GM19240 (cell line): ENCODE data around the gene MPPE1.
"Not testable (repeated sequence)": the region's sequence is repeated elsewhere in the genome, so short reads cannot be mapped to it uniquely, and the experiment has no call there.

ENCODE experiments used
- DNase-seq: peaks from one replicate; pipeline ENCODE4 v3.0.0; 2011; ENCODE audit warnings: low spot score; ENCODE audit not compliant: insufficient read length

Gene MPPE1

GRCh38 chr18:11857177-11857887, 50.8 kb downstream of the MPPE1 start:
- no peak for DNase-seq

DNA sequence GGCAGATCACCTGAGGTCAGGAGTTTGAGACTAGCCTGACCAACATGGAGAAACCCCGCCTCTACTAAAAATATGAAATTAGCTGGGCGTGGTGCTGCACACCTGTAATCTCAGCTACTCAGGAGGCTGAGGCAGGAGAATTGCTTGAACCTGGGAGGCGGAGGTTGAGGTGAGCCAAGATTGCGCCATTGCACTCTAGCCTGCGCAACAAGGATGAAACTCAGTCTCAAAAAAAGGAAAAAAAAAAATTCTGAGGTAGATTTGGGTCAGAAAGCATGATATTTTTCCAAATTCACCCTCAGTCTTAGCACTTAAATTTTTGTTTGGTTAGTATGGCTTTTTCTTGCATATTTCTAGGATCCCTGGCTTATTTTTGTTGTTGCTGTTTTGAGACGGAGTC, 53.6 kb downstream of the MPPE1 start:
- not testable (repeated sequence) for DNase-seq

DNA sequence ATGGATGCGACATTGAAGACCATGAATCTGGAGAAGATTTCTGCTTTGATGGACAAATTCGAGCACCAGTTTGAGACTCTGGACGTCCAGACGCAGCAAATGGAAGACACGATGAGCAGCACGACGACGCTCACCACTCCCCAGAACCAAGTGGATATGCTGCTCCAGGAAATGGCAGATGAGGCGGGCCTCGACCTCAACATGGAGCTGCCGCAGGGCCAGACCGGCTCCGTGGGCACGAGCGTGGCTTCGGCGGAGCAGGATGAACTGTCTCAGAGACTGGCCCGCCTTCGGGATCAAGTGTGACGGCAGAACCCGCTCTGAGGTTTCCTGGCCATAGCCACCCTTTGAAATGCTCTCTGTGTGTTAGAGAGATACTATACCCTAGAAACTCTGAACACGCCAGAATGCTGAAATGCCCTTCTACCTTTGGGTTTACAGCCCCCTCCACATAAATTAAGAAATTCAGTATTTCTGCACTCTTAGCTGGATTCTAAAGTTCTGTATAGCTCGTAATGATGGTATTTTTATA, 56.2 kb downstream of the MPPE1 start:
- no peak for DNase-seq

GRCh38 chr18:11851146-11851805, 56.8 kb downstream of the MPPE1 start, which contains the start of gene CHMP1B:
Gene CHMP1B (plus strand): TSS chr18:11851413. CDS start chr18:11851512, 99 bp downstream.
- peak; percentile 91 for DNase-seq

DNA sequence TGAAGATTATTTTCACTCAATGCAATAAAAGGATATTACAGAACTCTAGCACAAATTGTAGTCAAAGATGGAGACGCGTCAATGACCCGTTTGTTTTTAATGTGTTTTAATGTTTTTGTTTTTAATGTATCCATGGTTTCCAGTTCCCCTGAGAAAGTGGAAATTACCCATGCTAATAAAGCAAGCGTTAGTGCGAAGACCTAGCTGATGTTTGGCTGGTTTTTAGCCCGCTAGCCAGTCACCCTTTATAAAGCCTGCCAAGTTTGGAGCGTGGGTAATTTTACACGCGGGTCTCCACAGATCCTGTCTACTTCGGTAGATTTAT, 57.3 kb downstream of the MPPE1 start:
- no peak for DNase-seq

DNA sequence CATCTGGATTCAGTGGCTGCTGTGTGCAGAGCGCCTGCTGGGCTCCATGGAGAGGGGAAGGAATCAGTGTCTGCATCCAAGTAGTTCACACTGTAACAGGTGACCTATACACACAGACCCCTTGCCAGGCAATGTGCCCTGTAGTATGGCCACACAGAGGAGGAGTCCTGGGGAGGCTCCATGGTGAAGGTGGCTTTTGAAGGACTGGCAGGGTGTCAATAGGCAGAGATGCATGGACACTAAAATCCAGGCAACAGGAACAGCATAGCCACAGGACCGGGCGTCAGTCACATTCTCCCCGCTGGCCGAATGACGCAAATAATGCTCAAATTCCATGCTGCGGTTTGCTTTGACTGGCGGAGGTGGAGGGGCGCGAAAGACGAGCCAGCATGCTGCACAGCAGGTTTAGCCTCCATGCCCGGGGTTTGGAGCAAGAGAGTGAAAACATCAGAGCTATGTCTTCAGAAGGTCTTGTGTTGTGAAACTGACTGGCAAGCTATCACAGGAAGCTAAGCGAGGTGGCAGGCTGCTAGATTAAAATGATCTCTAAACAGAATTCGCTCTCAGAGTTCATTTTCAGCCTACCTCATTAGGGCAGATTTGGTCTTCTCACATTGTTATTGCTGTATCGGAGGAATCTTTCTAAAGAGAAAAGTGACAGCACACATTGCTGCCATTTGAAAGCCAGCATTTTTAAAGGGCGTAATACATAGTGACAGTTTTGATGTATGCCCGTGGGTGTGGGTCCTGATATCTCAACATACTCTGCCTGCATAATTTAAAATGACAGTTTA, 58.1 kb downstream of the MPPE1 start:
- DNase-seq = no peak

DNA sequence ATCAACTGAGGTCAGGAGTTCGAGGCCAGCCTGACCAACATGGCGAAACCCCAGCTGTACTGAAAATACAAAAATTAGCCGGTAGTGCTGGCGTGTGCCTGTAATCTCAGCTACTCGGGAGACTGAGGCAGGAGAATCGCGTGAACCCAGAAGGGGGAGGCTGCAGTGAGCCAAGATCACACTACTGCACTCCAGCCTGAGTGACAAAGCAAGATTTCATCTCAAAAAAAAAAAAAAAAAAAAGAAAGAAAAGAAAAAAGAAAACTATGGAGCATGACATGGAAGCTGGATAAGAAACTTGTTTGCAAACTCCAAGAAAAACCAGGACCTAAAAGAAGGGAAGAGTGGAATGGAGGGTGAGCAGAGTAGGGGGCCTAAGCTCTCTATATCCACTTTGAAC, 58.8 kb downstream of the MPPE1 start:
- DNase-seq = no peak

DNA sequence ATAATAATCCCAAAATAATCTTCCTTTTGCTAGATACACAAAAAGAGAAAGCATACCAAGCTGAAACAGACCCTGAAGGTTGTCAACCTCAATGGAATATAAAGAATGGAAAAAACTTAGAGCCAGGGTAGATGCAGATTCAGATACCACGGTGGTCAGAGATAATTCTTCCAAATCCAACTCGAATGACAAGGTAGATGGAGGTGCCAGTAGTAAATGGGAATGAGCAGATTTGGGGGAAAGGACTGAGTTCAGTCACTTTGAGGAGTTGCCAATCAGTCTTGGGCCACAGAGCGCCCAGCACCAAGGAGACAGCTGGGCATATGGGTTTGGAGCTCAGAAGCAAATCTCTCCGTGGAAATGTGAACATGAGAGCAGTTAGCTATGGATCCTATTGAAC, 60.3 kb downstream of the MPPE1 start:
- DNase-seq = no peak

GRCh38 chr18:11845654-11846053, 62.5 kb downstream of the MPPE1 start:
- no peak for DNase-seq

- DNase-seq = no peak
These were observed 63.7 kb downstream of the MPPE1 start for GRCh38 chr18:11844436-11844835.

GRCh38 chr18:11842562-11842961, 65.6 kb downstream of the MPPE1 start:
- DNase-seq = no peak

DNA sequence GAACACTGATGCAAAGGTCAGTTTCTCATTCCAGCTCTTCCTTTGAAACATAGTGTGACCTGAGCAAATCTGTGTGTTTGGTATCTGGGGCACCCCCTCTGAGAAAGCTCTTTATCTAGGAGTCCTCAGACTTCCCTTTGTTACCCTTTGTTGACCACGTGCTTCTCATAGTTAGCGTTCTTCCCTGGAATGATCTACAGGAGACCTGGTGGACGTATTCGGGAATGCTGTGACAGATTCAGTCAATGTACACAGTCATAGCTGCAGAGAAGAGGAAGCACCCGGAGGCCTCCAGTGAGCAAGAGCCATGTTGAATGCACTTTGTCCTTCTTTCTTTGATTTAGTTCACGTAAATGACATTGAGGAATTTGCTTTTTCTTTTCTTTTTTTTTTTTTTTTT, 67.6 kb downstream of the MPPE1 start:
- DNase-seq = no peak

GRCh38 chr18:11839556-11839955, 68.6 kb downstream of the MPPE1 start:
- no peak for DNase-seq

- DNase-seq = no peak
These were observed 73.3 kb downstream of the MPPE1 start for GRCh38 chr18:11834772-11835171.
